RWPE1 (cell line): ENCODE results near the gene SDC1.

Source experiments
- CTCF ChIA-PET: fragments of 350-600 bp; sonication (Branson Sonifier 250); formaldehyde crosslinking; extraction: SDS; loops from one replicate; lab custom pipeline; 2021; lab: Yijun Ruan, JAX
- POLR2A ChIA-PET: fragments of 400-600 bp; formaldehyde crosslinking; extraction: SDS; loops from one replicate; lab custom pipeline; 2020; ENCODE audit warnings: antibody characterized with exemption; ENCODE audit not compliant: low non-redundant PET; lab: Yijun Ruan, JAX
- DNase-seq: peaks from one replicate; pipeline ENCODE4 v3.0.0; 2012; ENCODE audit warnings: low spot score
- H3K27ac ChIP-seq: fragments of 450-650 bp; 2 replicates; pipeline ENCODE4 v1.5.1; 2017
- CTCF ChIP-seq: fragments of 450-650 bp; conservative IDR thresholded peaks from 2 replicates; pipeline ENCODE4 v1.5.1; 2017; ENCODE audit warnings: low read depth, mild to moderate bottlenecking

Gene SDC1

GRCh38 chr2:20231159-20231558 is 6.2 kb upstream of the SDC1 start:
- no peak for DNase-seq
- H3K27ac ChIP-seq = peak overlapping the region; percentile 93
- POLR2A ChIA-PET = interaction anchor here (0.6 to 0.8 kb wide), 2 partner anchors 10 to 67 kb away, joined by 5 read pairs; no protein-coding TSS in a partner anchor
- TF ChIP-seq CTCF = no peak
- CTCF ChIA-PET = interaction anchor here (0.6 to 1.6 kb wide), 4 partner anchors 11 to 123 kb away, joined by 3 to 4 read pairs (median 3); no protein-coding TSS in a partner anchor

- ChIA-PET CTCF (interaction anchor here (1.6 kb wide), 1 partner anchor 122 kb away, joined by 4 read pairs; no protein-coding TSS in a partner anchor), POLR2A (interaction anchor here (0.5 kb wide), 1 partner anchor 113 kb away, joined by 3 read pairs; no protein-coding TSS in a partner anchor)
- DNase-seq = no peak
- peak overlapping the region; percentile 93 for H3K27ac ChIP-seq
- TF ChIP-seq CTCF = no peak
Measured at GRCh38 chr2:20230114-20230425, 5.1 kb upstream of the SDC1 start.

DNA sequence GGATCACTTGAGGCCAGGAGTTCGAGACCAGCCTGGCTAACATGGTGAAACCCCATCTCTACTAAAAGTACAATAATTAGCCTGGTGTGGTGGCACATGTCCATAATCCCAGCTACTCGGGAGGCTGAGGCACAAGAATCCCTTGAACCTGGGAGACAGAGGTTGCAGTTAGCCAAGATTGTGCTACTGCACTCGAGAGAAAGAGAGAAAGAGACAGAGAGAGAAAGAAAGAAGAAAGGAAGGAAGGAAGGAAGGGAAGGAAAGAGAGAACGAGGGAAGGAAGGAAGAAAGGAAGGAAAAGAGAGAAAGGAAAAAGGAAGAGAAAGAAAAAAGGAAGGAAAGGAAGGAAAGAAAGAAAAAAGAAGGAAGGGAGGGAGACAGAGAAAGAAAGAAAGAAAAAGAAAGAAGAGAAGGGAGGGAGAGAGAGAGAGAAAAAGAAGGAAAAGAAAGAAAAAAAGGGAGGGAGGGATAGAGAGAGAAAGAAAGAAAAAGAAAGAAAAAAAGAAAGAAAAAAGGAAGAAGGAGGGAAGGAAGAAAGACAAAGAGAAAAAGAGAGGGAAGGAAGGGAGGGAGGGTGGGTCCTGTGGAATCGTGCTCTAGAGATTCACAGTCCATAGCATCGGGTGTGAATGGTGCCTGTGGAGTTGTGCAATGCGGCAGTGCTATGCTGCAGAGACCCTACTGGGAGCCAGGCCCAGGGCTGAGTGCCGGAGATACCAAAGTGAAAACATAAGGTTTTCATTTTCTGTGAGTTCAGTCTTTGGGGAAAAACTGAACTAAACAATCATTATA is 4.6 kb upstream of the SDC1 start:
- ChIA-PET POLR2A (no interaction called here), CTCF (no interaction called here)
- peak overlapping the region; percentile 93 for H3K27ac ChIP-seq
- no peak for TF ChIP-seq CTCF
- no peak for DNase-seq

GRCh38 chr2:20227894-20228505 is 3.1 kb upstream of the SDC1 start:
- DNase-seq = no peak
- POLR2A ChIA-PET = no interaction called here
- no peak overlapping the region for H3K27ac ChIP-seq
- TF ChIP-seq CTCF = no peak
- CTCF ChIA-PET = no interaction called here

DNA sequence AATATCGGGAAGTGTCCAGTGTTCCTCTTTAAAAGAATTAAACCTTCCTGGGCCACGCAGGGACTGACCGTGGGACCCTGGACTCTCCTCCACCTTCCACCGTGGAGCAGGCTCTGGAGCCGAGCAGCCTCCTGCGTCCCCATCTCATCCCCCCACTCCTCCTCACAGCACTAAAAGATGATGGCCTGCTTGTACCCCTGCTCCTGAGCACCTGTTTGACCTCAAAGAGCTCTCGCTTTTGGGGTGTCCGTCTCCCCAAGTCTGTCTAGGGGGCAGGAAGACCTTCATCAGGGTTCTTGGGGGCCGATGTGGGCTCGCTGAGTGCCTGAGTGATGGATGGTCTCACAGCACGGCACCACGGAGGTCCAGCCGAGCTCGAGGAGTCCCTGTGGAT is 1.2 kb upstream of the SDC1 start:
- ChIA-PET CTCF (interaction anchor here (0.6 to 2.6 kb wide), 9 partner anchors 9 to 481 kb away, joined by 3 to 15 read pairs (median 6); no protein-coding TSS in a partner anchor), POLR2A (interaction anchor here (1.3 kb wide), 1 partner anchor 120 kb away, joined by 5 read pairs; no protein-coding TSS in a partner anchor)
- H3K27ac ChIP-seq = peak overlapping the region; percentile 100
- no peak for DNase-seq
- TF ChIP-seq CTCF = no peak
